ENCODE measurements around the gene STX18. TPM values are rescaled to one million over a fixed set of nuclear protein-coding genes. Genes with fewer than 3 reads are reported as not detected.

The STX18 gene
- total RNA-seq, 4 donors from 2014 or later: 23.8 to 42.1 (median 27.2) TPM

DNA sequence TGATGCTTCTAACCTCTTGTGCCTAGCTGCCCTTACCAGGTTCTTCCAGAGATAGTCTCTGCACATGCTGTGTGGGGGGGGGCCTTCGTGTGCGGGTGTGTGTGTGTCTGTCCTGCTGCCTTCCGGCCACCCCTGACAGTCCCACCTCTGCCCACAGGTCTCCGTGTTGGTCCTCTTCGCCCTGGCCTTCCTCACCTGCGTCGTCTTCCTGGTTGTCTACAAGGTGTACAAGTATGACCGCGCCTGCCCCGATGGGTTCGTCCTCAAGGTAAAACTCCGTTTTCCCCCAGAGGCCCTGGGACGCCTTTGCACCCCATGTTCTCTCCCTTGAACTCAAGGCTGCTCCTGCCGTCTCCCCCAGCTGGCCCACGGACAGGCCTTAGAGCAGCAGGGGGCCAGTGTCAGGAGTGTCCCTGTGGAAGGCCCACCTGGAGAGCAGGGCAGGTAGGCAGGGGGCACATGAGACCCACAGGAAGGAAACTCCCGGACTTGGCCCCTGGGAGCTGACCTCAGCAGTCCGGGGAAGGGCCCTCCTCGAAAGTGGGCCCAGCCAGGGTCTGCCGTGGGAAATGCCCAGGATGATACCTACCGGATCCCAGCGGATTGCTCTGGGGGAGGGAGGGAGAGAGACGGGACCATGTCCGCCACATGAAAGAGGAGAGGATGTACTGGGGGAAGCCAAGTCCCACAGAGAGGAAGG, 132.3 kb downstream of the STX18 start:
- 86 to 88% methylated on average over 22 to 23 of the region's 23 CpGs for WGBS, 2 donors

DNA sequence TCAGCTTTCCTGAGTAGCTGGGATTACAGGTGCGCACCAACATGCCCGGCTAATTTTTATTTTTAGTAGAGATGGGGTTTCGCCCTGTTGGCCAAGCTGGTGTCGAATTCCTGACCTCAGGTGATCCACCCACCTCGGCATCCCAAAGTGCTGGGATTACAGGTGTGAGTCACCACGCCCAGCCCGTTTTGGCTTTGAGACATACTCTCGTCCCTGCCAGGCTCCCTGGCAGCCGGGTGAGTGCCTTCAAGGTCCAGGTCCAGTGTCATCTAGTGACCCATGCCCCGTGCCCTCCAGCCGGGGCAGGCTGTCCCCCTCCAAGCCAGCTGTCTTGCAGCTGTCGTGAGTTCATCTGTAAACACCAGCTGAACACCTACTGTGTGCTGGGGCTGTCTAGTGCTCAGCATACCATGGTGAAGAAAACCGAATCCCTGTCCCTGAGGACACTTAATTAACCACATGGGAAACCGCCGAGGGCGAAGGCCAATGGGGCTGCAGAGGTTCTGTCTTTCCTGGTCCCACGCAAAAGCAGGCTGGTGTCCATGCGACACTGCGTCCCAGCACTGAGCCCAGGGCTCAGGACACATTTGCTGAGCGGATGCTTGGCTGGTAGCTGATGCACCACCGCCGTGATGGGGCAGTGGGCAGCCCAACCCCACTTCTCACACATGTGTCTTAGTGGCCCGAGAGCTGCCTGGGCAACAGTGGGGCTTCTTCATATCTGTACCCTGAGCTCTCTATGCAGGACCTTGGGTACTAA, 133.1 kb downstream of the STX18 start:
- Histone ChIP-seq H3K36me3 (no peaks in the 10 kb centered on the region), H3K4me1 (no peaks in the 10 kb centered on the region), H3K27ac (no peak overlapping the region), H3K4me3 (replicated peaks in 1 of 3) (no peak overlapping the region), H3K27me3 (no peaks in the 10 kb centered on the region), H3K9me3 (no peaks in the 10 kb centered on the region)
- TF ChIP-seq CTCF (IDR thresholded peaks at IDR 0.05): no peak
- TF ChIP-seq POLR2A (IDR thresholded peaks at IDR 0.05): no peak
- WGBS, 2 donors: 75 to 78% methylated on average over 19 of the region's 23 CpGs
- intact Hi-C loops (cut with DNase I): no loop called here
- no peak for DNase-seq

More for the DNA sequence above, 132.3 kb downstream of the STX18 start:
- no peak for TF ChIP-seq CTCF (IDR thresholded peaks at IDR 0.05)
- TF ChIP-seq POLR2A (IDR thresholded peaks at IDR 0.05): no peak
- Histone ChIP-seq H3K4me3 (replicated peaks in 1 of 3) (no peak overlapping the region), H3K27ac (no peak overlapping the region), H3K36me3 (no peaks in the 10 kb centered on the region), H3K9me3 (no peaks in the 10 kb centered on the region), H3K4me1 (no peaks in the 10 kb centered on the region), H3K27me3 (no peaks in the 10 kb centered on the region)
- no peak for DNase-seq
- intact Hi-C loops (cut with DNase I): no loop called here

GRCh38 chr4:4408132-4408523, 133.7 kb downstream of the STX18 start:
- no peaks in the 10 kb centered on the region for H3K4me1 ChIP-seq
- H3K27ac ChIP-seq: no peak overlapping the region
- WGBS, 2 donors: 57 to 69% methylated on average over 13 of the region's 13 CpGs
- H3K36me3 ChIP-seq: no peaks in the 10 kb centered on the region
- TF ChIP-seq CTCF (IDR thresholded peaks at IDR 0.05) (no peak), POLR2A (IDR thresholded peaks at IDR 0.05) (no peak)
- H3K27me3 ChIP-seq: no peaks in the 10 kb centered on the region
- intact Hi-C loops (cut with DNase I): no loop called here
- DNase-seq: no peak
- H3K4me3 ChIP-seq (replicated peaks in 1 of 3): no peak overlapping the region
- no peaks in the 10 kb centered on the region for H3K9me3 ChIP-seq

- Histone ChIP-seq H3K27ac (no peak overlapping the region), H3K36me3 (no peaks in the 10 kb centered on the region), H3K27me3 (no peaks in the 10 kb centered on the region), H3K9me3 (no peaks in the 10 kb centered on the region), H3K4me1 (no peaks in the 10 kb centered on the region), H3K4me3 (replicated peaks in 1 of 3) (no peak overlapping the region)
- no peak for TF ChIP-seq CTCF (IDR thresholded peaks at IDR 0.05)
- no peak for TF ChIP-seq POLR2A (IDR thresholded peaks at IDR 0.05)
- 73 to 76% methylated on average over 15 to 18 of the region's 19 CpGs for WGBS, 2 donors
- no peak for DNase-seq
- intact Hi-C loops (cut with DNase I): no loop called here
Measured at GRCh38 chr4:4407299-4408131, 134.3 kb downstream of the STX18 start.

All from thyroid gland (tissue), 4 donors.